GM10266 (cell line): Measurements from ENCODE around the gene FAM171A1.
"Not testable (repeated sequence)": the region's sequence is repeated elsewhere in the genome, so short reads cannot be mapped to it uniquely, and the experiment has no call there.

Source experiments
- DNase-seq: peaks from one replicate; pipeline ENCODE4 v3.0.0; 2012; ENCODE audit errors: extremely low spot score
- TF ChIP-seq, protein P1 (sequence below): IDR thresholded peaks from 2 replicates; pipeline ENCODE4 v1.5.1; 2012; ENCODE audit warnings: mild to moderate bottlenecking, low read depth; ENCODE audit not compliant: control insufficient read depth, insufficient read depth; ENCODE audit errors: missing control alignments

The FAM171A1 gene

DNA sequence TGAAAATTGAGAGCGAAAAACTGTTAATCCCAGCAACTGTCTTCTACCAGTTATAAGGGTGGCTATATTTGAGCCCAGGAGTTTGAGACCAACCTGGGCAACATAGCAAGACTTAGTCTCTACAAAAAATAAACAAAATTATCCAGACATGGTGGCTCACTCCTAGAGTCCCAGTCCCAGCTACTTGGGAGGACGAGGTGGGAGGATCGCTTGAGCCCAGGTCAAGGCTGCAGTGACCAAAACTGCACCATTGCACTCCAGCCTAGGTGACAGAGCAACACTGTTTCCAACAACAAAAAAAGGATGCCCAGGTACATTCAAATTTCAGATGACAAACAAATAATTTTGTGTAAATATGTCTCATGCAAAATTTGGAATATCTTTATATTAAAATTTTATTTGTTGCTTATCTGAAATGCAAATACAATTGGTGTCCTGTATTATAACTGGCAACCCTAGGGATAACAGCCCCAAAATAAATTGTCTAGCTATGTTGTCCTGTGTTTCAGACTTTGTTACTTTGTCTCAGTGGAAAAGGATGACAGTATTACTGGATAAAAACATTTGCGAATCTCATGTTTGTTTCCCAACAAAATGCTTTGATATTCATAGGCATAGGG is 26.7 kb downstream of the FAM171A1 start:
- no peak for DNase-seq
- TF ChIP-seq, protein P1, sequence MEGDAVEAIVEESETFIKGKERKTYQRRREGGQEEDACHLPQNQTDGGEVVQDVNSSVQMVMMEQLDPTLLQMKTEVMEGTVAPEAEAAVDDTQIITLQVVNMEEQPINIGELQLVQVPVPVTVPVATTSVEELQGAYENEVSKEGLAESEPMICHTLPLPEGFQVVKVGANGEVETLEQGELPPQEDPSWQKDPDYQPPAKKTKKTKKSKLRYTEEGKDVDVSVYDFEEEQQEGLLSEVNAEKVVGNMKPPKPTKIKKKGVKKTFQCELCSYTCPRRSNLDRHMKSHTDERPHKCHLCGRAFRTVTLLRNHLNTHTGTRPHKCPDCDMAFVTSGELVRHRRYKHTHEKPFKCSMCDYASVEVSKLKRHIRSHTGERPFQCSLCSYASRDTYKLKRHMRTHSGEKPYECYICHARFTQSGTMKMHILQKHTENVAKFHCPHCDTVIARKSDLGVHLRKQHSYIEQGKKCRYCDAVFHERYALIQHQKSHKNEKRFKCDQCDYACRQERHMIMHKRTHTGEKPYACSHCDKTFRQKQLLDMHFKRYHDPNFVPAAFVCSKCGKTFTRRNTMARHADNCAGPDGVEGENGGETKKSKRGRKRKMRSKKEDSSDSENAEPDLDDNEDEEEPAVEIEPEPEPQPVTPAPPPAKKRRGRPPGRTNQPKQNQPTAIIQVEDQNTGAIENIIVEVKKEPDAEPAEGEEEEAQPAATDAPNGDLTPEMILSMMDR: no peak

DNA sequence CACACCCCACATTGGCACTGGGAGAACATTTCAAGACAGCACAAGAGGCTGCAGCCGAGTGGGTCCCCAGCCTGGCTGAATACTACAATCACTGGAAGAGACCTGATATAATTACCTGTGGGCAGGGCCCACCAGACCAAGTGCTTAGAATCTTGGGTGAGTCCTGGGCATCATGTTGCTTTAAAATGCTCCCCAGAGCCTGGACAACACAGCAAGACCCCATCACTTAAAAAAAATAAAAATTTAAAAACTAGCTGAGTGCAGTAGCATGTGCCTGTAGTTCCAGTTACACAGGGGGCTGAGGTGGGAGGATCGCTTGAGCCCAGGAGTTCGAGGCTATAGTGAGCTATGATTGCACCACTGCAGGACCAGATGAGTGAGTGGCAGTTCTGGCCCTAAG is 28.1 kb downstream of the FAM171A1 start:
- no peak for DNase-seq
- TF ChIP-seq, protein P1: no peak

DNA sequence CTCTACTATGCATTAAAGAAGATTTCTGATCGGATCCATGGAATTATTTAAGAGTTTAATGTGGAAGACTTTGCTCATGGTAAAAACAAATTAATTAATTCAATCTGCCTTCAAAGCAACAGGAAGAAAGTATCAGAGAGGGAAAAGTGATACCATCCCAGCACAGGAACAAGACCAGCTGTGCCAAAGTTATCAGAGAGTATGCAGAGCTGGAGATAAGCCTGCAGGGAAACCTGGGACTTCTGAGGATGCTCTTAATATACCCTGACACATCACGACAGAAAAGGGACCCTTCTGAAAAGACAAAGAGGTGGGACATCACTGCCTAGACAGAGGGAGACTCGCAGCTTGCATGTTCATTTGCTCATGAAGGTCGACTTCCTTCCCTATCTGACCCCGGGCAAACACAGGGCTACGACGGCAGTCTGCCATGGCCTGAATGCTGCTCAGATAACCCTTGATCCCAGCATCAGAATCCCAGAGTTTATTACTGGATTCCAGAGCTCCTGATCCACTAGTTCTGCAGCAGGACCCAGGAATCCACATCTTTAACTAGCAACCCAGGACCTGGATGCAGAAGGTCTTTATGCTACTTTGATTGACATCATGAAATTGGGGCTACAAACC is 29.5 kb downstream of the FAM171A1 start:
- no peak for DNase-seq
- TF ChIP-seq, protein P1: no peak

DNA sequence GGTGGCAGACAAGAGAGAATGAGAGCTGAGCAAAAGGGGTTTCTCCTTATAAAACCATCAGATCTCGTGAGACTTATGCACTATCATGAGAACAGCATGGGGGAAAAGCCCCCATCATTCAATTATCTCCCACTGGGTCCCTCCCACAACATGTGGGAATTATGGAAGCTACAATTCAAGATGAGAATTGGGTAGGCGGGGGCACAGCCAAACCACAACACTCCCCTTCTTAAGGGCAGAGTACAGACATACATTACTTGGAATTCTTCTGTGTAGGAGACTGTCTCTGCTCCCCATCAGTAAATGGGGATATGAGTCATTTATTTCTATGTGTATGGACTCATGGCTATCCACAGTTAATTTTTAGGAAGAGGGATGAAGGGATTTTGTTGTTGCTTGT is 31.2 kb downstream of the FAM171A1 start:
- no peak for DNase-seq
- TF ChIP-seq, protein P1: no peak

DNA sequence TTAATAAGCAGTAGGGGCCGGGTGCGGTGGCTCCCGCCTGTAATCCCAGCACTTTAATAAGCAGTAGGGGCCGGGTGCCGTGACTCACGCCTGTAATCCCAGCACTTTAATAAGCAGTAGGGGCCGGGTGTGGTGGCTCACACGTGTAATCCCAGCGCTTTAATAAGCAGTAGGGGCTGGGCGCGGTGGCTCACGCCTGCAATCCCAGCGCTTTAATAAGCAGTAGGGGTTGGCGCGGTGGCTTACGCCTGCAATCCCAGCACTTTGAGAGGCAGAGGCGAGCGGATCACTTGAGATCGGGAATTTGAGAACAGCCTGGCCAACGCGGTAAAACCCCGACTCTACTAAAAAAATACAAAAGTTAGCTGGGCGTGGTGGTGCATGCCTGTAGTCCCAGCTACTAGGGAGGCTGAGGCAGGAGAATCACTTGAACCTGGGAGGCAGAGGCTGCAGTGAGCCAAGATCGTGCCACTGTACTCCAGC is 33.6 kb downstream of the FAM171A1 start:
- not testable (repeated sequence) for DNase-seq

DNA sequence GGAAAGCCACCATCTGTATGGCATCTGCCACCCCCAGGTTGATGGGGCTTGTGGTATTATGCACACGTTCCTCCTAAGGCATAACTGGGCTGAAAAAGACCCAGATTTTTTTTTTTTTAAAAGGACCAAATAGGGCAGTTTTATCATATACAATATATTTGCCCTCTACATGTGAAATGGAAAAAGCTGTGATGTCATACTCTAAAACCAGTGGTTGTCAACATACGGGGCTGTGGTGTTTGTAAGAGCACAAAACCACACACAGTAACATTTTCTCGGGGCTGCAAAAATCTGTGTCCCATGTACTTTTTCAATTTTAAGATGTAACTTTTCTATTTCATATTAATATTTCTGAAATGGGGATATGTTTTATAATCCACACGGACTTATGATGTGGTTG is 34.9 kb downstream of the FAM171A1 start:
- TF ChIP-seq, protein P1: no peak
- no peak for DNase-seq

DNA sequence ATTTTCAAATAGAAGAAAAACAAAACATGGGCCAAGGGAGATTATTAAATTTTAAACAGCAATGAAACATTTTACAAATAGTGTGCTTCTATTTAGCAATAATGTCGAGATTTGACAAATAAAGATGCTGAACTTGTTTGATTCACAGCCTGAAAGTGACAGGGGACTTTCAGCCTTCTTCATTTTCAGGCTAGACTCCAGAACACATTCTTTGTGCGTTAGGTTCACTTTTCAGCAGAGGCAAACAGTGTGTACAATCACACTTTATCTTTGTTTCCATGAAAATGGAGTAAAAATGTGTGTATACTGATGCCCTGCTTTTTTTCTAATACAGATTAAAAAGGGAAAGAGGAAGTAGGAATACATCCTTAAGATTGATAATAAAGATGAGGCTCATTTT is 35.6 kb downstream of the FAM171A1 start:
- no peak for DNase-seq
- TF ChIP-seq, protein P1: no peak

DNA sequence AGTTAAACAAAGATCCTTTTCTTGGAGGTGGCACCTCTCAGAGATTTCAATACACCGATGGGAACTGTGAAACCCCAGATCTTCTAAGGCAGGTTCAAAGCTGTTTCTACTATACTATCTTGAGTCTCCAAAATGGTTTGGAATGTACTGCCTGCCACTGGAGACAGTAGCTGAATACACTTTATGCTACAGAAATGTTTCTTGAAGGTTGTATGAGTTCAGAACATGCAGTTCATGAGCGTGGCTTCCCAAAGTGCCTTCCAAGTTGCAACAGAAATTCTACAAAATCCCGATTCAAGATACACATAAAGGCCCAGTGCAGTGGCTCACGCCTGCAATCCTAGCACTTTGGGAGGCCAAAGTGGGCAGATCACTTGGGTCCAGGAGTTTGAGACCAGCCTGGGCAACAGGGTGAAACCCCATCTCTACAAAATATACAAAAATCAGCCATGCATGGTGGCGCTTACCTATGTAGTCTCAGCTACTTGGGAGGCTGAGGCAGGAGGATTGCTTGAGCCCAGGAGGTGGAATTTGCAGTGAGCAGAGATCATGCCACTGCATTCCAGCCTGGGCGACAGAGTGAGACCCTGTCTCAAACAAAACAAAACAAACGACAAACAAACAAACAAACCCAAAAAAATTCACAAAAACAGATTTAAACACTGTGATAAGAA is 36.3 kb downstream of the FAM171A1 start:
- TF ChIP-seq, protein P1: no peak
- no peak for DNase-seq
